ENCODE measurements around the gene NUDT16L1. TPM values are rescaled to one million over a fixed set of nuclear protein-coding genes. Genes with fewer than 3 reads are reported as not detected.

NUDT16L1 gene
- total RNA-seq, 1 experiment from 2014 or later = 33.8 TPM

- Histone ChIP-seq H3K4me1 (ENCODE audit: insufficient read depth, low read length, poor library complexity, severe bottlenecking) (no peaks in the 10 kb centered on the region), H3K27me3 (replicated peaks; ENCODE audit: insufficient read depth, low read depth, low read length, poor library complexity) (no peaks in the 10 kb centered on the region), H3K27ac (ENCODE audit: low read depth, low read length, poor library complexity, severe bottlenecking) (no peak overlapping the region), H3K36me3 (ENCODE audit: insufficient read depth, low read length, poor library complexity, severe bottlenecking) (peaks cover 7% of the 10 kb centered on the region), H3K9me3 (ENCODE audit: low read depth, low read length, poor library complexity, severe bottlenecking) (no peaks in the 10 kb centered on the region), H3K4me3 (ENCODE audit: low read depth, low read length, poor library complexity, severe bottlenecking) (no peak overlapping the region)
- intact Hi-C loops (cut with micrococcal nuclease; ENCODE audit: unreplicated experiment) = no loop called here
- no peak for DNase-seq (ENCODE audit: low spot score)
- ChIA-PET CTCF (no interaction called here), POLR2A (ENCODE audit: low non-redundant PET) (no interaction called here)
- no TSS peak for BruUV-seq (replicated peaks)
- TF ChIP-seq CTCF (conservative IDR thresholded peaks at IDR 0.05; ENCODE audit: low read depth, low read length) (no peak), EZH2 (IDR thresholded peaks at IDR 0.05; ENCODE audit: borderline replicate concordance, low read depth, low read length, poor library complexity, severe bottlenecking) (no peak)
These were observed 41.5 kb upstream of the NUDT16L1 start for GRCh38 chr16:4651827-4652226.

GRCh38 chr16:4652561-4652960 is 40.8 kb upstream of the NUDT16L1 start:
- Histone ChIP-seq H3K36me3 (ENCODE audit: insufficient read depth, low read length, poor library complexity, severe bottlenecking) (peaks cover 7% of the 10 kb centered on the region), H3K4me3 (ENCODE audit: low read depth, low read length, poor library complexity, severe bottlenecking) (no peak overlapping the region), H3K27me3 (replicated peaks; ENCODE audit: insufficient read depth, low read depth, low read length, poor library complexity) (no peaks in the 10 kb centered on the region), H3K9me3 (ENCODE audit: low read depth, low read length, poor library complexity, severe bottlenecking) (no peaks in the 10 kb centered on the region), H3K27ac (ENCODE audit: low read depth, low read length, poor library complexity, severe bottlenecking) (no peak overlapping the region), H3K4me1 (ENCODE audit: insufficient read depth, low read length, poor library complexity, severe bottlenecking) (no peaks in the 10 kb centered on the region)
- ChIA-PET POLR2A (ENCODE audit: low non-redundant PET) (no interaction called here), CTCF (no interaction called here)
- DNase-seq (ENCODE audit: low spot score) = no peak
- no TSS peak for BruUV-seq (replicated peaks)
- TF ChIP-seq CTCF (conservative IDR thresholded peaks at IDR 0.05; ENCODE audit: low read depth, low read length) (no peak), EZH2 (IDR thresholded peaks at IDR 0.05; ENCODE audit: borderline replicate concordance, low read depth, low read length, poor library complexity, severe bottlenecking) (no peak)
- intact Hi-C loops (cut with micrococcal nuclease; ENCODE audit: unreplicated experiment) = no loop called here

GRCh38 chr16:4654011-4654963 is 39.1 kb upstream of the NUDT16L1 start:
- Histone ChIP-seq H3K36me3 (ENCODE audit: insufficient read depth, low read length, poor library complexity, severe bottlenecking) (peaks cover 7% of the 10 kb centered on the region), H3K27me3 (replicated peaks; ENCODE audit: insufficient read depth, low read depth, low read length, poor library complexity) (no peaks in the 10 kb centered on the region), H3K27ac (ENCODE audit: low read depth, low read length, poor library complexity, severe bottlenecking) (no peak overlapping the region), H3K4me3 (ENCODE audit: low read depth, low read length, poor library complexity, severe bottlenecking) (no peak overlapping the region), H3K9me3 (ENCODE audit: low read depth, low read length, poor library complexity, severe bottlenecking) (no peaks in the 10 kb centered on the region), H3K4me1 (ENCODE audit: insufficient read depth, low read length, poor library complexity, severe bottlenecking) (no peaks in the 10 kb centered on the region)
- no TSS peak for BruUV-seq (replicated peaks)
- ChIA-PET POLR2A (ENCODE audit: low non-redundant PET) (no interaction called here), CTCF (no interaction called here)
- intact Hi-C loops (cut with micrococcal nuclease; ENCODE audit: unreplicated experiment) = no loop called here
- TF ChIP-seq CTCF (conservative IDR thresholded peaks at IDR 0.05; ENCODE audit: low read depth, low read length) = no peak
- no peak for TF ChIP-seq EZH2 (IDR thresholded peaks at IDR 0.05; ENCODE audit: borderline replicate concordance, low read depth, low read length, poor library complexity, severe bottlenecking)
- DNase-seq (ENCODE audit: low spot score) = no peak
